Ovary (tissue), 9 donors: Measurements from ENCODE around the gene FASTK. TPM values are rescaled to one million over a fixed set of nuclear protein-coding genes. Genes with fewer than 3 reads are reported as not detected.
A peak's percentile ranks its signal among the peaks of the same experiment; 100 is the strongest.

Experiments
- DNase-seq, 5 donors: peaks; one replicate each; pipeline ENCODE4 v3.0.0-alpha.2; 2019 to 2020
- H3K27ac ChIP-seq, 2 donors: fragments of 200-600 bp; one replicate each; pipeline versions ENCODE4 v1.5.1 to v1.8.0; 2019 to 2022
- H3K27me3 ChIP-seq: fragments of 200-600 bp; one replicate; pipeline ENCODE4 v1.8.0; 2022
- H3K36me3 ChIP-seq: fragments of 200-600 bp; sonication (generic); one replicate; pipeline ENCODE4 v1.5.1; 2019
- H3K4me1 ChIP-seq: one replicate; pipeline ENCODE4 v1.8.1; 2013; ENCODE audit warnings: mild to moderate bottlenecking, moderate library complexity; ENCODE audit not compliant: insufficient read depth
- H3K4me3 ChIP-seq: fragments of 200-600 bp; sonication (generic); one replicate; pipeline ENCODE4 v1.5.1; 2017
- H3K9me3 ChIP-seq, 2 donors: fragments of 200-600 bp in 1 of 2; sonication (generic) in 1 of 2; one replicate each; pipeline versions ENCODE4 v1.5.1 to v1.8.1; 2013 to 2019; ENCODE audit warnings: mild to moderate bottlenecking in 1 of 2, moderate library complexity in 1 of 2
- EP300 ChIP-seq: sonication (generic); formaldehyde crosslinking; IDR thresholded peaks from one replicate; pipeline ENCODE4 v1.6.1; 2017; ENCODE audit warnings: antibody characterized with exemption
- POLR2A ChIP-seq: fragments of 450-650 bp; IDR thresholded peaks from one replicate; pipeline ENCODE4 v1.6.1; 2017; ENCODE audit warnings: antibody characterized with exemption, mild to moderate bottlenecking, moderate library complexity
- WGBS, 3 donors: extraction: QIAGEN DNeasy Blood & Tissue Kit in 1 of 3; methylation state at CpG; one replicate each; pipeline versions ENCODE4 v1.1.5 to v1.1.7; 2013 to 2017; 5-methylcytosine and 5-hydroxymethylcytosine counted together
- intact Hi-C, 4 donors: fragments of 100-400 bp; cut with DNase I; formaldehyde crosslinking; loops; one replicate each; pipeline versions ENCODE4 v1.11.0 to v1.15.1; 2022 to 2023
- polyA plus RNA-seq, 2 donors: library from polyadenylated mRNA; stranded (reverse); fragments of 200-250 nt in 1 of 2; fragments of 350-450 nt in 1 of 2; fragmentation: Illumina TruSeq in 1 of 2; extraction: RNeasy Lipid Tissue Mini Kit (QIAGEN cat#74804) in 1 of 2; gene quantifications; one replicate each; pipeline ENCODE4 v1.2.3, GENCODE V29; 2013 to 2014
- total RNA-seq, 7 donors: library from RNA; depleted of rRNA in 2 of 7; stranded (reverse); fragments of >200 nt in 2 of 7; fragmentation: NEBNext Ultra II Directional in 3 of 7; extraction: Animal tissue kit (Norgen Biotek cat#: 25700) in 3 of 7; gene quantifications; one replicate each; pipeline versions ENCODE4 v1.1.0 to v1.2.4, GENCODE V29; 2016 to 2023
- TF ChIP-seq, protein P1 (sequence below), 3 donors: fragments of 450-650 bp in 2 of 3; fragments of 200-600 bp in 1 of 3; IDR thresholded peaks; one replicate each; pipeline versions ENCODE4 v1.5.1 to v1.8.0; 2016 to 2022; ENCODE audit warnings: antibody characterized with exemption in 3 of 3, mild to moderate bottlenecking in 1 of 3
- donor health status: DM: no; HTN: no; CAD: no; lungs with moderate emphysema.
- donor health status: DM: no; HTN: no; CAD: no.
- donor health status: Bipolar disorder and iron deficiency.
- donor health status: DM: yes; HTN: yes; CAD: no.
- donor health status: DM: no; HTN: no; CAD: no.
- donor health status: DM: yes; HTN: yes; CAD: no.

FASTK gene
- total and polyA plus RNA-seq, 9 donors: 5.4 to 95.2 (median 75.8) TPM

DNA sequence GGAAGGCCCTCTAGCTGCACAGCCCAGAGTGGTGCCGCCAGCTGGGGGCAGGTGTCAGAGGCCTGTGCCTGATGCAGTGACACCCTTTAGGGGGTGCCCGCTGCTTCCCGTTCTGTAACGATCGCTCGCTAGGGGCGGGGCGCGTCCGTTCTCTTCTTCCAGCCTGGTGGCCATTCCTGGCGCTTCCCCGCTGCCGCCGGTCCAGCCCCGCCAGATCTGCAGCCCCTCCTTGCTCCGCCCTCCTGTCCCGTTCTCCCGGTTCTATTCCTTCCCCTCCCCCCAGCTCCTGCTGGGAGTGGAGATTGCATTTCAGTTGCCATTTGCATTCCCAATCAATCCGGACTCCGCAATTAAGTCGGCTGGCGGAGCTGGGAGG lies 44.8 kb upstream of the FASTK start:
- Histone ChIP-seq H3K4me1 (peaks cover 8% of the 10 kb centered on the region), H3K27ac (no peak overlapping the region), H3K27me3 (no peaks in the 10 kb centered on the region), H3K36me3 (no peaks in the 10 kb centered on the region), H3K9me3 (no peaks in the 10 kb centered on the region), H3K4me3 (peak overlapping the region; percentile 40)
- TF ChIP-seq EP300 (no peak), POLR2A (no peak)
- TF ChIP-seq, protein P1, sequence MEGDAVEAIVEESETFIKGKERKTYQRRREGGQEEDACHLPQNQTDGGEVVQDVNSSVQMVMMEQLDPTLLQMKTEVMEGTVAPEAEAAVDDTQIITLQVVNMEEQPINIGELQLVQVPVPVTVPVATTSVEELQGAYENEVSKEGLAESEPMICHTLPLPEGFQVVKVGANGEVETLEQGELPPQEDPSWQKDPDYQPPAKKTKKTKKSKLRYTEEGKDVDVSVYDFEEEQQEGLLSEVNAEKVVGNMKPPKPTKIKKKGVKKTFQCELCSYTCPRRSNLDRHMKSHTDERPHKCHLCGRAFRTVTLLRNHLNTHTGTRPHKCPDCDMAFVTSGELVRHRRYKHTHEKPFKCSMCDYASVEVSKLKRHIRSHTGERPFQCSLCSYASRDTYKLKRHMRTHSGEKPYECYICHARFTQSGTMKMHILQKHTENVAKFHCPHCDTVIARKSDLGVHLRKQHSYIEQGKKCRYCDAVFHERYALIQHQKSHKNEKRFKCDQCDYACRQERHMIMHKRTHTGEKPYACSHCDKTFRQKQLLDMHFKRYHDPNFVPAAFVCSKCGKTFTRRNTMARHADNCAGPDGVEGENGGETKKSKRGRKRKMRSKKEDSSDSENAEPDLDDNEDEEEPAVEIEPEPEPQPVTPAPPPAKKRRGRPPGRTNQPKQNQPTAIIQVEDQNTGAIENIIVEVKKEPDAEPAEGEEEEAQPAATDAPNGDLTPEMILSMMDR (IDR thresholded peaks at IDR 0.05): no peak
- DNase-seq: no peak
- intact Hi-C loops: loop anchor here in 3 of 4 donors (5.0 kb wide), 4 partner anchors 42 to 177 kb away; partner anchors contain the start of gene GBX1 (in 1 of the 3)
- WGBS, 3 donors: 21 to 30% (median 22%) methylated on average over 22 of the region's 22 CpGs

DNA sequence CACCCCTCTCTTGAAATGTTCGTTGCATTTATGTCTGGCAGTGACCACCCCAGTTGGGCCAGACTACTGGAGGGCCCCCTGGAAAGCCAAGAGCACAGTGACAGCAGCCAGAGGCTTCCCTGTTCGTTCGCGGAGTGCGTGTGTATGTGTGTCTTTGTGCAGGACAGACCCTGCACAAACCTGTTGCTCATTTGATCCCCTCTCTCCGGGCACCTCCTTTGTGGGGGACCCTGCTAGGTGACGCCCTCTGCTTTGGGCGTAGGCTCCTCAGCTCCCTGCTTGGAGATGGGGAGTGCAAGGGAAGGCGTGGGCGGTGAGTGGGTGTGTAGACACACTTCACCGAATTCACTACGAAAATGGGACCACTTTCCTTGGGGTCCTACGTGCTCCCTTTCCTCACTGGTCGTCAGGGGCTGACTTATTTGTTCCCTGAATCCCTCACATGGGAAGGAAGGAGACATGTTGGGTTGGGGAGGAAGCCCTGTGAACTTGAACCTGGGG lies 44.3 kb upstream of the FASTK start:
- 83 to 89% (median 87%) methylated on average over 14 of the region's 14 CpGs for WGBS, 3 donors
- no peaks in the 10 kb centered on the region for H3K27me3 ChIP-seq
- DNase-seq: no peak
- TF ChIP-seq, protein P1 (IDR thresholded peaks at IDR 0.05): no peak
- TF ChIP-seq EP300: no peak
- TF ChIP-seq POLR2A: no peak
- no peak overlapping the region for H3K4me3 ChIP-seq
- H3K9me3 ChIP-seq: no peaks in the 10 kb centered on the region
- no peaks in the 10 kb centered on the region for H3K36me3 ChIP-seq
- peaks cover 8% of the 10 kb centered on the region for H3K4me1 ChIP-seq
- intact Hi-C loops: loop anchor here in 3 of 4 donors (5.0 kb wide), 4 partner anchors 42 to 177 kb away; partner anchors contain the start of gene GBX1 (in 1 of the 3)
- H3K27ac ChIP-seq: no peak overlapping the region

DNA sequence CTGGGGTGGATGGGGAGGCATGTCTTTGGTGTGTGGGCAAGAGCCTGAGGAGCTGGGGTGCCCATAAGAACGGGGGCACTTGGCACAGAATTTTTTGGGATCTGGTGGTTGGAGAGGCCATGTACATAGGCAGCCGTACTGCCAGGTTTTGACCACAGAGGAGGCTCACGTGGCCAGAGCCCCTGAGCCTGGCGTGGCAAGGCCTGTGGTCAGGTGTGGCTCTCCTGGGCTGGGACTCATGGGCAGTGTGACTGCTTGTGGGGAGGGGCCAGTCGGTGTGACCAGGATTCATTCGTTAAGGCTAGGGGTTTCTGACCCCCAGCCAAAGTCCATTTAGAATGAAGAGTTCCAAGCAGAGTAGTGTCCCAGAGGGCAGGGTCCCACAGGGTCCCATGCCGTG lies 43.9 kb upstream of the FASTK start:
- Histone ChIP-seq H3K4me3 (no peak overlapping the region), H3K4me1 (peaks cover 8% of the 10 kb centered on the region), H3K36me3 (no peaks in the 10 kb centered on the region), H3K9me3 (no peaks in the 10 kb centered on the region), H3K27ac (no peak overlapping the region), H3K27me3 (no peaks in the 10 kb centered on the region)
- 83 to 91% (median 86%) methylated on average over 4 to 7 of the region's 7 CpGs for WGBS, 3 donors
- DNase-seq: no peak
- TF ChIP-seq POLR2A (no peak), EP300 (no peak)
- TF ChIP-seq, protein P1 (IDR thresholded peaks at IDR 0.05): no peak
- intact Hi-C loops: loop anchor here in 1 of 4 donors (5.0 kb wide), 1 partner anchor 178 kb away; no protein-coding TSS in a partner anchor

DNA sequence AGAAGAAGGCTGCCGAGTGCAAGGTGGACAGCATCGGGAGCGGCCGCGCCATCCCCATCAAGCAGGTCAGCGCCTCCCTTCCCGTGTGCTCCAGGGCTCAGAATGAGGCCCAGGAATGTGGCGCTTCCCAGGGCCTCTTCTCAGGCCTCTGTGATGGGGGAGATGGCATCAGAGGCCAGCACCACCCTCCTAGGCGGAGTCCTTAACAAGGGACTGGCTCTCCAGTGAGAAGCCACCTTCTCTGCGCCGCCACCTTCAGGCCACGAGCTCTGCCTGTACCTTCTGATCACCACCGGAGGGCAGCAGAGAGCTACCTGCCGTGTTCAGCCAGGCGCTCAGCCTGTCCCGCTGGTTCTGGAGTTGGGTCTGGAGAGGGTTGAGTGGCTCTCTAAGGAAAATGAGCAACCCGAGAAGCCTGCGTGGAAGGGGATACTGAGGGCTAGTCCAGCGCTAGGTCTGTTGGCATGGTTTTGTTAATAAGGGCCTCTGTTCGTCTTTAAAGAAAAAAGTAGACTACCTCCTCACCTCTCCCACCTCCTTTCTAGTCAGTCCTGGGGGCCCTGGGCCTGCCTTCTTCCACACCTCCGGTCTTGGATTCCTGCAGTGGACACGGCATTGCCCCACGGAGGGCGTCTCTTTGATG lies 43.3 kb upstream of the FASTK start:
- Histone ChIP-seq H3K4me3 (no peak overlapping the region), H3K27ac (no peak overlapping the region), H3K9me3 (no peaks in the 10 kb centered on the region), H3K36me3 (no peaks in the 10 kb centered on the region), H3K27me3 (no peaks in the 10 kb centered on the region), H3K4me1 (peaks cover 8% of the 10 kb centered on the region)
- peak; percentile 77 to 88 (median 88) for DNase-seq
- no peak for TF ChIP-seq EP300
- TF ChIP-seq, protein P1 (IDR thresholded peaks at IDR 0.05): peak; percentile 88 to 93 (median 90)
- 43 to 46% (median 45%) methylated on average over 24 of the region's 24 CpGs for WGBS, 3 donors
- intact Hi-C loops: loop anchor here in 1 of 4 donors (5.0 kb wide), 1 partner anchor 178 kb away; no protein-coding TSS in a partner anchor
